Measurements from ENCODE around the gene RIN3. TPM values are rescaled to one million over a fixed set of nuclear protein-coding genes. Genes with fewer than 3 reads are reported as not detected.

Gene RIN3
- total and polyA plus RNA-seq, 2 donors (not counting 3 experiments of a cell fraction or from before 2014, with no cell fraction given) = 5.1 to 20.8 TPM

- TF ChIP-seq MYC (IDR thresholded peaks at IDR 0.05; ENCODE audit: low read depth, low read length) (no peak), EZH2 (IDR thresholded peaks at IDR 0.05; ENCODE audit: borderline replicate concordance, low read depth, low read length, severe bottlenecking) (no peak), CTCF (IDR thresholded peaks at IDR 0.05; ENCODE audit: extremely low read depth in 1 of 2, insufficient read depth in 1 of 2, low read depth in 1 of 2, low read length in 2 of 2) (peak; percentile 98 to 99), POLR2AphosphoS5 (IDR thresholded peaks at IDR 0.05; ENCODE audit: insufficient read depth, low read depth, low read length) (no peak)
- TF ChIP-seq, protein P1, sequence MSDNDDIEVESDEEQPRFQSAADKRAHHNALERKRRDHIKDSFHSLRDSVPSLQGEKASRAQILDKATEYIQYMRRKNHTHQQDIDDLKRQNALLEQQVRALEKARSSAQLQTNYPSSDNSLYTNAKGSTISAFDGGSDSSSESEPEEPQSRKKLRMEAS (IDR thresholded peaks at IDR 0.05; ENCODE audit: insufficient read depth, insufficient read length) = no peak
- Histone ChIP-seq H3K27me3 (ENCODE audit: control insufficient read depth in 2 of 2, insufficient read depth in 2 of 2, low read length in 2 of 2) (no peaks in the 10 kb centered on the region), H3K27ac (ENCODE audit: insufficient read depth, low read depth, low read length) (no peak overlapping the region), H3K9ac (replicated peaks; ENCODE audit: extremely low read depth, insufficient read depth, low read length) (no peak overlapping the region), H3K79me2 (ENCODE audit: control insufficient read depth, insufficient read depth, low read length) (no peaks in the 10 kb centered on the region), H2AFZ (ENCODE audit: low read depth, low read length) (peak overlapping the region; percentile 32), H4K20me1 (replicated peaks; ENCODE audit: control insufficient read depth, extremely low read depth, insufficient read depth, low read length) (no peaks in the 10 kb centered on the region), H3K4me3 (replicated peaks in 1 of 3; ENCODE audit: insufficient read depth in 1 of 3, low read depth in 1 of 3, low read length in 3 of 3) (peak overlapping the region in 1 of 3 experiments; percentile 33), H3K4me1 (ENCODE audit: control insufficient read depth, extremely low read depth, insufficient read depth, low read length) (no peaks in the 10 kb centered on the region), H3K36me3 (ENCODE audit: control insufficient read depth in 2 of 2, extremely low read depth in 1 of 2, insufficient read depth in 2 of 2, low read length in 2 of 2) (peaks cover 0 to 2% of the 10 kb centered on the region in 2 experiments), H3K9me1 (replicated peaks; ENCODE audit: control insufficient read depth, extremely low read depth, insufficient read depth, low read length) (no peaks in the 10 kb centered on the region), H3K9me3 (replicated peaks; ENCODE audit: control insufficient read depth, insufficient read depth, low read length) (no peaks in the 10 kb centered on the region), H3K4me2 (ENCODE audit: insufficient read depth, low read length) (peak overlapping the region; percentile 16)
- intact Hi-C loops (cut with micrococcal nuclease) (loop anchor here (1.0 to 10.0 kb wide), 3 partner anchors 96 to 565 kb away; partner anchors contain the start of genes CPSF2, NDUFB1 and SLC24A4), dilution Hi-C loops (cut with MboI; ENCODE audit: extremely low pct_ligation_motif_present, low sequenced_read_pairs) (loop anchor here (25.0 kb wide), 1 partner anchor 325 kb away; no protein-coding TSS in a partner anchor)
- POLR2A ChIA-PET = interaction anchor here (0.7 to 1.5 kb wide), 2 partner anchors 41 to 62 kb away, joined by 3 to 5 read pairs; partner anchors contain the start of gene LGMN
- CTCF ChIA-PET = interaction anchor here (0.5 to 7.3 kb wide), 34 partner anchors 8 to 620 kb away, joined by 3 to 118 read pairs (median 5); partner anchors contain the start of genes CPSF2, GOLGA5, LGMN and NDUFB1
- peak; percentile 79 for FAIRE-seq
- peak; percentile 71 for DNase-seq (ENCODE audit: low read depth, low spot score)
- BruUV-seq (replicated peaks) = no TSS peak
Measured at GRCh38 chr14:92686900-92687427, 173.4 kb downstream of the RIN3 start.
